Limb (tissue), 2 donors: ENCODE measurements around the gene SLC22A13.
"Not testable (repeated sequence)": the region's sequence is repeated elsewhere in the genome, so short reads cannot be mapped to it uniquely, and the experiment has no call there.

ENCODE experiments used
- DNase-seq, 2 donors: peaks; one replicate each; pipeline ENCODE4 v3.0.0-alpha.2; 2016; ENCODE audit errors: extremely low spot score in 2 of 2

The SLC22A13 gene

GRCh38 chr3:38264353-38264771 is 1.2 kb upstream of the SLC22A13 start:
- no peak for DNase-seq

- no peak for DNase-seq
Observed at GRCh38 chr3:38264779-38265178, 833 bp upstream of the SLC22A13 start.

- no peak for DNase-seq
Observed at GRCh38 chr3:38266810-38267209, 1.2 kb downstream of the SLC22A13 start.

GRCh38 chr3:38267662-38268061 is 2.0 kb downstream of the SLC22A13 start:
- no peak for DNase-seq

GRCh38 chr3:38268087-38268486 is 2.5 kb downstream of the SLC22A13 start:
- DNase-seq, result no peak

GRCh38 chr3:38268522-38268921 is 2.9 kb downstream of the SLC22A13 start:
- DNase-seq, result no peak

- no peak for DNase-seq
Observed at GRCh38 chr3:38270606-38271005, 5.0 kb downstream of the SLC22A13 start.

GRCh38 chr3:38271553-38271952 is 5.9 kb downstream of the SLC22A13 start:
- DNase-seq, result no peak

- no peak for DNase-seq
Observed at GRCh38 chr3:38274864-38275649, 9.4 kb downstream of the SLC22A13 start.

- DNase-seq, result no peak
Observed at GRCh38 chr3:38275658-38276057, 10.0 kb downstream of the SLC22A13 start.

- no peak for DNase-seq
Observed at GRCh38 chr3:38276081-38276916, 10.7 kb downstream of the SLC22A13 start.

- DNase-seq, result no peak
Observed at GRCh38 chr3:38276917-38277630, 11.5 kb downstream of the SLC22A13 start.

- no peak for DNase-seq
Observed at GRCh38 chr3:38278841-38279240, 13.2 kb downstream of the SLC22A13 start.

- DNase-seq, result no peak
Observed at GRCh38 chr3:38281895-38282686, 16.5 kb downstream of the SLC22A13 start, which contains the start of gene SLC22A14. TSS of gene SLC22A14 (plus strand) at chr3:38282294. CDS start at chr3:38306027, 23,733 bp downstream.

- peak in 1 of 2 donors; percentile 35 for DNase-seq
Observed at GRCh38 chr3:38283810-38284755, 18.5 kb downstream of the SLC22A13 start.

- no peak for DNase-seq
Observed at GRCh38 chr3:38284756-38285150, 19.1 kb downstream of the SLC22A13 start.

GRCh38 chr3:38289286-38290217 is 23.9 kb downstream of the SLC22A13 start:
- DNase-seq, result not testable (repeated sequence)

GRCh38 chr3:38297053-38297452 is 31.4 kb downstream of the SLC22A13 start:
- DNase-seq, result not testable (repeated sequence)

GRCh38 chr3:38297537-38297936 is 31.9 kb downstream of the SLC22A13 start:
- DNase-seq, result no peak
